A172 (cell line): Measurements from ENCODE around the gene RPTOR. TPM values are rescaled to one million over a fixed set of nuclear protein-coding genes. Genes with fewer than 3 reads are reported as not detected.

Source experiments
- DNase-seq: peaks from one replicate; pipeline ENCODE4 v3.0.0-alpha.2; 2015; ENCODE audit warnings: low spot score
- total RNA-seq: library from RNA; depleted of rRNA; stranded (reverse); fragments of >200 nt; shearing (Covaris generic); gene quantifications from 2 replicates; pipeline ENCODE4 v1.2.3, GENCODE V29; 2014

Gene RPTOR
- total RNA-seq, 1 experiment from 2014 or later: 20.7 TPM

GRCh38 chr17:80956321-80957190 lies 411.9 kb downstream of the RPTOR start:
- DNase-seq: no peak

- no peak for DNase-seq
These were observed 412.9 kb downstream of the RPTOR start for GRCh38 chr17:80957461-80957941.

GRCh38 chr17:80959330-80960036 lies 414.8 kb downstream of the RPTOR start:
- DNase-seq: peak; percentile 94

GRCh38 chr17:80960037-80960796 lies 415.6 kb downstream of the RPTOR start:
- DNase-seq: no peak

- no peak for DNase-seq
These were observed 416.3 kb downstream of the RPTOR start for GRCh38 chr17:80960797-80961452.

GRCh38 chr17:80961541-80962330 lies 417.1 kb downstream of the RPTOR start:
- no peak for DNase-seq

- DNase-seq: no peak
These were observed 418.0 kb downstream of the RPTOR start for GRCh38 chr17:80962356-80963329.

- no peak for DNase-seq
These were observed 419.3 kb downstream of the RPTOR start for GRCh38 chr17:80963812-80964543.

GRCh38 chr17:80964544-80964856 lies 419.9 kb downstream of the RPTOR start:
- DNase-seq: no peak

- no peak for DNase-seq
These were observed 420.4 kb downstream of the RPTOR start for GRCh38 chr17:80964859-80965580.

- no peak for DNase-seq
These were observed 421.0 kb downstream of the RPTOR start for GRCh38 chr17:80965606-80966005.

- DNase-seq: no peak
These were observed 422.8 kb downstream of the RPTOR start for GRCh38 chr17:80967404-80967872.

GRCh38 chr17:80968602-80969029 lies 424.0 kb downstream of the RPTOR start:
- DNase-seq: no peak

GRCh38 chr17:80969030-80969673 lies 424.5 kb downstream of the RPTOR start:
- DNase-seq: no peak

- no peak for DNase-seq
These were observed 425.0 kb downstream of the RPTOR start for GRCh38 chr17:80969674-80970043.

- DNase-seq: peak; percentile 22
These were observed 425.6 kb downstream of the RPTOR start for GRCh38 chr17:80970044-80970761.
